Measurements from ENCODE around the gene ZMIZ1. TPM values are rescaled to one million over a fixed set of nuclear protein-coding genes. Genes with fewer than 3 reads are reported as not detected.

The ZMIZ1 gene, protein sequence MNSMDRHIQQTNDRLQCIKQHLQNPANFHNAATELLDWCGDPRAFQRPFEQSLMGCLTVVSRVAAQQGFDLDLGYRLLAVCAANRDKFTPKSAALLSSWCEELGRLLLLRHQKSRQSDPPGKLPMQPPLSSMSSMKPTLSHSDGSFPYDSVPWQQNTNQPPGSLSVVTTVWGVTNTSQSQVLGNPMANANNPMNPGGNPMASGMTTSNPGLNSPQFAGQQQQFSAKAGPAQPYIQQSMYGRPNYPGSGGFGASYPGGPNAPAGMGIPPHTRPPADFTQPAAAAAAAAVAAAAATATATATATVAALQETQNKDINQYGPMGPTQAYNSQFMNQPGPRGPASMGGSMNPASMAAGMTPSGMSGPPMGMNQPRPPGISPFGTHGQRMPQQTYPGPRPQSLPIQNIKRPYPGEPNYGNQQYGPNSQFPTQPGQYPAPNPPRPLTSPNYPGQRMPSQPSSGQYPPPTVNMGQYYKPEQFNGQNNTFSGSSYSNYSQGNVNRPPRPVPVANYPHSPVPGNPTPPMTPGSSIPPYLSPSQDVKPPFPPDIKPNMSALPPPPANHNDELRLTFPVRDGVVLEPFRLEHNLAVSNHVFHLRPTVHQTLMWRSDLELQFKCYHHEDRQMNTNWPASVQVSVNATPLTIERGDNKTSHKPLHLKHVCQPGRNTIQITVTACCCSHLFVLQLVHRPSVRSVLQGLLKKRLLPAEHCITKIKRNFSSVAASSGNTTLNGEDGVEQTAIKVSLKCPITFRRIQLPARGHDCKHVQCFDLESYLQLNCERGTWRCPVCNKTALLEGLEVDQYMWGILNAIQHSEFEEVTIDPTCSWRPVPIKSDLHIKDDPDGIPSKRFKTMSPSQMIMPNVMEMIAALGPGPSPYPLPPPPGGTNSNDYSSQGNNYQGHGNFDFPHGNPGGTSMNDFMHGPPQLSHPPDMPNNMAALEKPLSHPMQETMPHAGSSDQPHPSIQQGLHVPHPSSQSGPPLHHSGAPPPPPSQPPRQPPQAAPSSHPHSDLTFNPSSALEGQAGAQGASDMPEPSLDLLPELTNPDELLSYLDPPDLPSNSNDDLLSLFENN
- 36.4 TPM for polyA plus RNA-seq (2013, experiment 1 of 2)
- 35.8 TPM for polyA plus RNA-seq (2013, experiment 2 of 2)

DNA sequence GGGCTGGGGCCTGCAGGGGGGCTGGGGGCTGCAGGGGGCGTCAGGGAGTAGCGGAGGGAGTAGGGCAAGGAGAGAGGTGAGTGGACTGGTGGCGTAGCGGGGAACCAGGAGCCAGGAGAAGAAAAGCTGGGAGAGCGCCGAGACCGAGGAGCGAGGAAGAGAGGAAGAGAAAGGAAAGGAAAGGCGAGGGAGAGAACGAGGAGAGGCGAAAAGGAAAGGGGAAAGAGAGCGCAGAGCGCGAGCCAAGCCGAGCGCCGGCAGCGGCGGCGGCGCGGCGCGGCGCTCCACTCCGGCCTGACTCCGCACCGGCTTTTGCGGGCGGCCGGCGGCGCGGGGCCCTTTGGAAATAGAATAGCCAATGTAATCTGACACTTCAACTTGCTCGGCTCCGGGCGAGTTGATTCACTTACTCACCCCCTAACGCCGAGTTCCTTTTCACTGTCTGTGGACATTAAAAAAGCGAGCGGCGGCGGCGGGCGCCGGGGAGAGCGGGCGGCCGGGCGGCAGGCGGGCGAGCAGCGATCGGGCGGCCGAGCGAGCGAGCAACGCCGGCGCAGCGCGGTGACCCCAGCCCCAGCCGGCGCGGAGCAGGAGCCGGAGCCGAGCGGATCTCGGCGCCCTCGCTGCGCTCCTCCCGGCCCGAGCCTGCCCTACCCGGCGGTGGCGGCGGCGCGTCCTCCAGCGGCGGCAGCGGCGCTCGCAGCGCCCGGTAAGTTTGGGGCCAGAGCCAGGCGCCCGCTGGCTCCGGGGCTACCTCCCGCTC is at the start of gene ZMIZ1:
ZMIZ1 (plus strand) TSS at position 405 of the 763 bp plus-strand sequence. CDS start 132,667 bp downstream, outside the sequence.
- under 1% methylated on average over 60 of the region's 92 CpGs for WGBS
- H2BK120ac ChIP-seq (ENCODE audit: low read depth, low read length), result peak within 1 kb of the TSS; percentile 99
- no peaks in the 10 kb centered on the region for H3K27me3 ChIP-seq (ENCODE audit: control insufficient read depth in 1 of 2, insufficient read depth in 1 of 2, low read length in 2 of 2)
- peak within 1 kb of the TSS; percentile 88 to 97 for H3K4me3 ChIP-seq (ENCODE audit: insufficient read depth in 1 of 2, low read depth in 1 of 2, low read length in 2 of 2)
- peaks cover 8% of the 10 kb centered on the region for H3K79me1 ChIP-seq (replicated peaks; ENCODE audit: low read length, poor library complexity, severe bottlenecking)
- DNase-seq, result peak; percentile 96
- no peaks in the 10 kb centered on the region for H3K9me3 ChIP-seq (ENCODE audit: control insufficient read depth, low read length)
- H3K27ac ChIP-seq (ENCODE audit: low read length, poor library complexity, severe bottlenecking), result peak within 1 kb of the TSS; percentile 89
- H3K18ac ChIP-seq (ENCODE audit: low read depth in 1 of 2, low read length in 2 of 2), result peak within 1 kb of the TSS; percentile 77 to 96
- peak within 1 kb of the TSS; percentile 56 for H4K8ac ChIP-seq (ENCODE audit: low read length)
- peaks cover 36% of the 10 kb centered on the region for H3K4me1 ChIP-seq (ENCODE audit: control insufficient read depth, insufficient read depth, low read depth, low read length)
- peak within 1 kb of the TSS; percentile 41 to 82 for H3K4ac ChIP-seq (ENCODE audit: low read depth in 1 of 2, low read length in 2 of 2)
- peak within 1 kb of the TSS in 1 of 2 experiments; percentile 94 for H2BK12ac ChIP-seq (ENCODE audit: low read length in 2 of 2)
- H2BK5ac ChIP-seq (ENCODE audit: low read depth, low read length, poor library complexity, severe bottlenecking), result peak within 1 kb of the TSS; percentile 96
- H3K4me2 ChIP-seq (ENCODE audit: low read length, poor library complexity, severe bottlenecking), result peak within 1 kb of the TSS; percentile 91
- peak within 1 kb of the TSS; percentile 62 to 80 for H3K14ac ChIP-seq (ENCODE audit: low read length in 2 of 2)
- H3K23ac ChIP-seq (ENCODE audit: low read length in 2 of 2), result peak within 1 kb of the TSS in 1 of 2 experiments; percentile 63
- peak within 1 kb of the TSS; percentile 97 for H3K9ac ChIP-seq (ENCODE audit: low read length)
- H3K36me3 ChIP-seq (ENCODE audit: control insufficient read depth in 1 of 2, insufficient read depth in 2 of 2, low read depth in 1 of 2, low read length in 2 of 2), result peaks cover 6 to 10% of the 10 kb centered on the region in 2 experiments
- peak within 1 kb of the TSS; percentile 95 for H2BK15ac ChIP-seq (ENCODE audit: low read depth, poor library complexity, severe bottlenecking)
- H4K91ac ChIP-seq (ENCODE audit: low read length), result peak within 1 kb of the TSS; percentile 77
- peak within 1 kb of the TSS; percentile 44 for H2AFZ ChIP-seq (ENCODE audit: low read depth, low read length)
- H2AK5ac ChIP-seq (ENCODE audit: low read length, severe bottlenecking), result peak within 1 kb of the TSS; percentile 21

GRCh38 chr10:79019441-79020014 is 49.2 kb upstream of the ZMIZ1 start:
- Histone ChIP-seq H3K4ac (ENCODE audit: low read depth in 1 of 2, low read length in 2 of 2) (no peak overlapping the region), H2AFZ (ENCODE audit: low read depth, low read length) (no peak overlapping the region), H3K18ac (ENCODE audit: low read depth in 1 of 2, low read length in 2 of 2) (no peak overlapping the region), H2AK5ac (ENCODE audit: low read length, severe bottlenecking) (no peak overlapping the region), H2BK12ac (ENCODE audit: low read length in 2 of 2) (no peak overlapping the region), H3K4me1 (ENCODE audit: control insufficient read depth, insufficient read depth, low read depth, low read length) (no peaks in the 10 kb centered on the region), H3K9ac (ENCODE audit: low read length) (no peak overlapping the region), H4K8ac (ENCODE audit: low read length) (no peak overlapping the region), H3K27ac (ENCODE audit: low read length, poor library complexity, severe bottlenecking) (no peak overlapping the region), H2BK15ac (ENCODE audit: low read depth, poor library complexity, severe bottlenecking) (no peak overlapping the region), H2BK5ac (ENCODE audit: low read depth, low read length, poor library complexity, severe bottlenecking) (no peak overlapping the region), H3K27me3 (ENCODE audit: control insufficient read depth in 1 of 2, insufficient read depth in 1 of 2, low read length in 2 of 2) (peaks cover 2 to 5% of the 10 kb centered on the region in 2 experiments), H3K4me2 (ENCODE audit: low read length, poor library complexity, severe bottlenecking) (no peak overlapping the region), H3K4me3 (ENCODE audit: insufficient read depth in 1 of 2, low read depth in 1 of 2, low read length in 2 of 2) (no peak overlapping the region), H3K36me3 (ENCODE audit: control insufficient read depth in 1 of 2, insufficient read depth in 2 of 2, low read depth in 1 of 2, low read length in 2 of 2) (no peaks in the 10 kb centered on the region), H3K9me3 (ENCODE audit: control insufficient read depth, low read length) (peaks cover 4% of the 10 kb centered on the region), H3K79me1 (replicated peaks; ENCODE audit: low read length, poor library complexity, severe bottlenecking) (no peaks in the 10 kb centered on the region), H2BK120ac (ENCODE audit: low read depth, low read length) (no peak overlapping the region), H3K14ac (ENCODE audit: low read length in 2 of 2) (no peak overlapping the region), H4K91ac (ENCODE audit: low read length) (no peak overlapping the region), H3K23ac (ENCODE audit: low read length in 2 of 2) (no peak overlapping the region)
- no peak for DNase-seq
- 92% methylated on average over 5 of the region's 5 CpGs for WGBS

DNA sequence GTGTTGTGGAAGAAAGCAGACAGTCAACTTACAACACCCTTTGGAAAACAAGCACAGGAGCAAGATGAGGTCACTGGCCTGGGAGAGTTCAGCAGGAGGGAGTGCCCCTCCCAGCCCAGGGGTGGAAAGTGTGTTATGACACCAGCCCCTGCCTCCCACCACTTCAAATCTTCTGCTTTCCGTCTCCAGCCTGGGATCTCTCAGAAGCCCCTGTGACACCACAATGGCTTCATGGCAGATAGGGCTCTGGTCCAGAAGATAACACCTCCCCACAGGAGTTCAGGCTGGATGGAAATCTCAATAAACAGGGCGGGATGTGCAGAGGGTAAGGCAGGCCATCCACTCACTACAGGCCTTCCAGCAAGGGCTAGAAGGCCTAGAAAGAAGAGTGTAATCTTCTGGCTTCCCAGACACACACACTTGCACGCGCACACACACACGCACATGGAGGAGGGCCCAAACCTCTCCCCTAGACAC is 48.7 kb upstream of the ZMIZ1 start:
- Histone ChIP-seq H4K8ac (ENCODE audit: low read length) (no peak overlapping the region), H2AFZ (ENCODE audit: low read depth, low read length) (no peak overlapping the region), H3K36me3 (ENCODE audit: control insufficient read depth in 1 of 2, insufficient read depth in 2 of 2, low read depth in 1 of 2, low read length in 2 of 2) (no peaks in the 10 kb centered on the region), H3K18ac (ENCODE audit: low read depth in 1 of 2, low read length in 2 of 2) (no peak overlapping the region), H3K27ac (ENCODE audit: low read length, poor library complexity, severe bottlenecking) (no peak overlapping the region), H2BK15ac (ENCODE audit: low read depth, poor library complexity, severe bottlenecking) (no peak overlapping the region), H4K91ac (ENCODE audit: low read length) (peak overlapping the region; percentile 44), H3K27me3 (ENCODE audit: control insufficient read depth in 1 of 2, insufficient read depth in 1 of 2, low read length in 2 of 2) (peaks cover under 1 to 7% of the 10 kb centered on the region in 2 experiments), H2AK5ac (ENCODE audit: low read length, severe bottlenecking) (no peak overlapping the region), H3K4me3 (ENCODE audit: insufficient read depth in 1 of 2, low read depth in 1 of 2, low read length in 2 of 2) (no peak overlapping the region), H3K9me3 (ENCODE audit: control insufficient read depth, low read length) (peaks cover 4% of the 10 kb centered on the region), H3K9ac (ENCODE audit: low read length) (no peak overlapping the region), H2BK120ac (ENCODE audit: low read depth, low read length) (no peak overlapping the region), H2BK5ac (ENCODE audit: low read depth, low read length, poor library complexity, severe bottlenecking) (no peak overlapping the region), H3K4me1 (ENCODE audit: control insufficient read depth, insufficient read depth, low read depth, low read length) (no peaks in the 10 kb centered on the region), H3K14ac (ENCODE audit: low read length in 2 of 2) (no peak overlapping the region), H3K79me1 (replicated peaks; ENCODE audit: low read length, poor library complexity, severe bottlenecking) (no peaks in the 10 kb centered on the region), H3K4ac (ENCODE audit: low read depth in 1 of 2, low read length in 2 of 2) (no peak overlapping the region), H3K4me2 (ENCODE audit: low read length, poor library complexity, severe bottlenecking) (no peak overlapping the region), H2BK12ac (ENCODE audit: low read length in 2 of 2) (no peak overlapping the region), H3K23ac (ENCODE audit: low read length in 2 of 2) (no peak overlapping the region)
- 67% methylated on average over 5 of the region's 5 CpGs for WGBS
- DNase-seq, result peak; percentile 62

Measured in mesenchymal stem cell (in vitro differentiated cells and primary cell).